Fibroblast of lung (primary cell): ENCODE results near the gene HAND1. TPM values are rescaled to one million over a fixed set of nuclear protein-coding genes. Genes with fewer than 3 reads are reported as not detected.

Source experiments
- DNase-seq, 2 donors: peaks; one replicate each; pipeline versions ENCODE4 v3.0.0 to v3.0.0-alpha.2; 2010; ENCODE audit warnings: low read depth in 2 of 2
- H2AFZ ChIP-seq: 2 replicates; pipeline ENCODE4 v1.5.1; 2012; ENCODE audit warnings: low read length, control low read depth, inconsistent platforms
- H3K27ac ChIP-seq: 2 replicates; pipeline ENCODE4 v1.5.1; 2011; ENCODE audit warnings: low read length, control low read depth; ENCODE audit not compliant: insufficient read depth
- H3K27me3 ChIP-seq: 2 replicates; pipeline ENCODE4 v1.5.1; 2011; ENCODE audit warnings: mild to moderate bottlenecking, low read length; ENCODE audit not compliant: control insufficient read depth, insufficient read depth
- H3K36me3 ChIP-seq: 2 replicates; pipeline ENCODE4 v1.5.1; 2011; ENCODE audit warnings: low read length; ENCODE audit not compliant: control insufficient read depth, insufficient read depth
- H3K4me1 ChIP-seq: 2 replicates; pipeline ENCODE4 v1.5.1; 2011; ENCODE audit warnings: low read length; ENCODE audit not compliant: control insufficient read depth, insufficient read depth; ENCODE audit errors: extremely low read depth
- H3K4me2 ChIP-seq: 2 replicates; pipeline ENCODE4 v1.5.1; 2011; ENCODE audit warnings: low read length, control low read depth; ENCODE audit not compliant: insufficient read depth; ENCODE audit errors: extremely low read depth
- H3K4me3 ChIP-seq, 4 experiments: fragments of 200-600 bp in 1 of 4; sonication (generic) in 1 of 4; replicated peaks in 1 of 4; 2 replicates each; pipeline ENCODE4 v1.5.1; 2011 to 2016; ENCODE audit warnings: low read length in 4 of 4, low read depth in 3 of 4, mild to moderate bottlenecking in 3 of 4, control low read depth in 2 of 4, inconsistent platforms in 1 of 4, mixed read lengths in 1 of 4; ENCODE audit not compliant: insufficient read depth in 1 of 4; ENCODE audit errors: control extremely low read depth in 1 of 4
- H3K79me2 ChIP-seq: 2 replicates; pipeline ENCODE4 v1.5.1; 2012; ENCODE audit warnings: mild to moderate bottlenecking, low read length, inconsistent platforms; ENCODE audit not compliant: control insufficient read depth, insufficient read depth
- H3K9ac ChIP-seq: 2 replicates; pipeline ENCODE4 v1.5.1; 2011; ENCODE audit warnings: mild to moderate bottlenecking, low read length, control low read depth; ENCODE audit not compliant: insufficient read depth
- H3K9me3 ChIP-seq: 2 replicates; pipeline ENCODE4 v1.5.1; 2012; ENCODE audit warnings: low read depth, low read length; ENCODE audit not compliant: control insufficient read depth, insufficient read depth
- H4K20me1 ChIP-seq: 2 replicates; pipeline ENCODE4 v1.5.1; 2011; ENCODE audit warnings: low read length; ENCODE audit not compliant: control insufficient read depth, insufficient read depth; ENCODE audit errors: extremely low read depth
- CTCF ChIP-seq, 2 donors: IDR thresholded peaks in 1 of 2; conservative IDR thresholded peaks in 1 of 2; 1 replicate in 1 of 2; 2 replicates in 1 of 2; pipeline ENCODE4 v1.5.1; 2011 to 2012; ENCODE audit warnings: low read length in 2 of 2, control low read depth in 1 of 2, inconsistent platforms in 1 of 2, low read depth in 1 of 2, mild to moderate bottlenecking in 1 of 2
- EZH2 ChIP-seq: IDR thresholded peaks from 2 replicates; pipeline ENCODE4 v1.5.1; 2012; ENCODE audit warnings: low read length, control low read depth, mild to moderate bottlenecking; ENCODE audit errors: missing control alignments
- polyA plus RNA-seq, 2 donors: library from polyadenylated mRNA; depleted of rRNA in 1 of 2; stranded (reverse) in 1 of 2; unstranded in 1 of 2; fragments of >200 nt; gene quantifications; 2 replicates each; pipeline ENCODE4 v1.2.1, GENCODE V29; 2011 to 2012; ENCODE audit warnings: missing spikeins in 1 of 2
- total RNA-seq: library from RNA; depleted of rRNA; stranded (reverse); fragments of >200 nt; gene quantifications from 2 replicates; pipeline ENCODE4 v1.2.1, GENCODE V29; 2014

The HAND1 gene
- total and polyA plus RNA-seq, 2 donors (not counting 1 experiment from before 2014, with no cell fraction given) = not detected

- TF ChIP-seq EZH2 = peak; percentile 91
- TF ChIP-seq CTCF (conservative IDR thresholded peaks at IDR 0.05 in 1 of 2, IDR thresholded peaks at IDR 0.05 in 1 of 2; ENCODE audit: low read depth in 1 of 2, low read length in 2 of 2) = no peak
- H3K9me3 ChIP-seq = no peaks in the 10 kb centered on the region
- H3K4me3 ChIP-seq = no peak overlapping the region
Measured at GRCh38 chr5:154475591-154476353, 2.3 kb downstream of the HAND1 start.

GRCh38 chr5:154474396-154475334 lies 3.4 kb downstream of the HAND1 start:
- H3K36me3 ChIP-seq = no peaks in the 10 kb centered on the region
- no peak overlapping the region for H2AFZ ChIP-seq
- no peaks in the 10 kb centered on the region for H4K20me1 ChIP-seq
- no peaks in the 10 kb centered on the region for H3K9me3 ChIP-seq
- no peaks in the 10 kb centered on the region for H3K4me1 ChIP-seq
- no peak overlapping the region for H3K4me2 ChIP-seq
- no peak overlapping the region for H3K27ac ChIP-seq
- no peak for DNase-seq
- no peak overlapping the region for H3K4me3 ChIP-seq
- no peaks in the 10 kb centered on the region for H3K79me2 ChIP-seq
- peaks cover 94% of the 10 kb centered on the region for H3K27me3 ChIP-seq
- H3K9ac ChIP-seq = no peak overlapping the region
- TF ChIP-seq CTCF (conservative IDR thresholded peaks at IDR 0.05 in 1 of 2, IDR thresholded peaks at IDR 0.05 in 1 of 2; ENCODE audit: low read depth in 1 of 2, low read length in 2 of 2) (no peak), EZH2 (no peak)

More at GRCh38 chr5:154475591-154476353, 2.3 kb downstream of the HAND1 start:
- Histone ChIP-seq H4K20me1 (no peaks in the 10 kb centered on the region), H3K4me2 (no peak overlapping the region), H3K4me1 (no peaks in the 10 kb centered on the region), H2AFZ (no peak overlapping the region), H3K36me3 (no peaks in the 10 kb centered on the region), H3K27me3 (peaks cover 96% of the 10 kb centered on the region), H3K27ac (no peak overlapping the region), H3K79me2 (no peaks in the 10 kb centered on the region), H3K9ac (no peak overlapping the region)
- no peak for DNase-seq
